A673 (cell line): ENCODE measurements around the gene LRP8. TPM values are rescaled to one million over a fixed set of nuclear protein-coding genes. Genes with fewer than 3 reads are reported as not detected.

Experiments
- BruUV-seq: library from RNA; stranded (reverse); fragments of 400-500 nt; replicated peaks from 2 replicates; lab custom pipeline; 2021; lab: Mats Ljungman, UMichigan
- CTCF ChIA-PET: fragments of 300-600 bp; sonication (Branson Sonifier 250); formaldehyde crosslinking; loops from one replicate; lab custom pipeline; 2022; ENCODE audit warnings: antibody characterized with exemption; lab: Charles Lee
- POLR2A ChIA-PET: fragments of 300-600 bp; sonication (Branson Sonifier 250); formaldehyde crosslinking; loops from one replicate; lab custom pipeline; 2022; ENCODE audit warnings: antibody characterized with exemption; ENCODE audit not compliant: low non-redundant PET; lab: Charles Lee
- DNase-seq: peaks from one replicate; pipeline ENCODE4 v3.0.0-alpha.2; 2015; ENCODE audit warnings: low spot score
- H3K27ac ChIP-seq: fragments of 200-600 bp; sonication (generic); 2 replicates; pipeline ENCODE4 v1.5.1; 2016; ENCODE audit warnings: mixed run types, low read depth, mild to moderate bottlenecking, mixed read lengths, antibody characterized with exemption, low read length; ENCODE audit not compliant: poor library complexity, severe bottlenecking
- H3K27me3 ChIP-seq: fragments of 200-600 bp; sonication (generic); replicated peaks from 2 replicates; pipeline ENCODE4 v1.6.1; 2017; ENCODE audit warnings: mixed run types, low read depth, mild to moderate bottlenecking, mixed read lengths, antibody characterized with exemption, low read length; ENCODE audit not compliant: insufficient read depth, poor library complexity
- H3K36me3 ChIP-seq: fragments of 200-600 bp; sonication (generic); 2 replicates; pipeline ENCODE4 v1.6.1; 2016; ENCODE audit warnings: mixed run types, mild to moderate bottlenecking, mixed read lengths, antibody characterized with exemption, low read length; ENCODE audit not compliant: insufficient read depth, poor library complexity, severe bottlenecking
- H3K4me1 ChIP-seq: fragments of 200-600 bp; sonication (generic); 2 replicates; pipeline ENCODE4 v1.6.1; 2017; ENCODE audit warnings: mixed run types, mild to moderate bottlenecking, mixed read lengths, antibody characterized with exemption, low read length; ENCODE audit not compliant: insufficient read depth, poor library complexity, severe bottlenecking
- H3K4me3 ChIP-seq: fragments of 200-600 bp; sonication (generic); 2 replicates; pipeline ENCODE4 v1.5.1; 2016; ENCODE audit warnings: low read depth, mixed run types, mild to moderate bottlenecking, mixed read lengths, low read length; ENCODE audit not compliant: poor library complexity, severe bottlenecking
- H3K9me3 ChIP-seq: fragments of 200-600 bp; sonication (generic); 2 replicates; pipeline ENCODE4 v1.6.1; 2016; ENCODE audit warnings: mixed run types, low read depth, mild to moderate bottlenecking, mixed read lengths, antibody characterized with exemption, low read length; ENCODE audit not compliant: poor library complexity, severe bottlenecking
- EZH2 ChIP-seq: fragments of 200-600 bp; sonication (generic); IDR thresholded peaks from 2 replicates; pipeline ENCODE4 v1.6.1; 2017; ENCODE audit warnings: borderline replicate concordance, low read depth, mild to moderate bottlenecking, mixed read lengths, antibody characterized with exemption, low read length; ENCODE audit not compliant: poor library complexity, severe bottlenecking
- intact Hi-C: fragments of 100-400 bp; cut with micrococcal nuclease; formaldehyde crosslinking; loops from one replicate; pipeline ENCODE4 v1.10.0; 2022; ENCODE audit not compliant: unreplicated experiment
- total RNA-seq: library from RNA; stranded (reverse); gene quantifications from 2 replicates; pipeline ENCODE4 v1.2.3, GENCODE V29; 2021
- TF ChIP-seq, protein P1 (sequence below): fragments of 300-800, 200-600 bp; sonication (generic); conservative IDR thresholded peaks from 2 replicates; pipeline ENCODE4 v1.5.1; 2017; ENCODE audit warnings: low read depth, mild to moderate bottlenecking, antibody characterized with exemption, low read length, moderate library complexity, mixed read lengths

LRP8 gene
- total RNA-seq, 1 experiment from 2014 or later, result 24.7 TPM

DNA sequence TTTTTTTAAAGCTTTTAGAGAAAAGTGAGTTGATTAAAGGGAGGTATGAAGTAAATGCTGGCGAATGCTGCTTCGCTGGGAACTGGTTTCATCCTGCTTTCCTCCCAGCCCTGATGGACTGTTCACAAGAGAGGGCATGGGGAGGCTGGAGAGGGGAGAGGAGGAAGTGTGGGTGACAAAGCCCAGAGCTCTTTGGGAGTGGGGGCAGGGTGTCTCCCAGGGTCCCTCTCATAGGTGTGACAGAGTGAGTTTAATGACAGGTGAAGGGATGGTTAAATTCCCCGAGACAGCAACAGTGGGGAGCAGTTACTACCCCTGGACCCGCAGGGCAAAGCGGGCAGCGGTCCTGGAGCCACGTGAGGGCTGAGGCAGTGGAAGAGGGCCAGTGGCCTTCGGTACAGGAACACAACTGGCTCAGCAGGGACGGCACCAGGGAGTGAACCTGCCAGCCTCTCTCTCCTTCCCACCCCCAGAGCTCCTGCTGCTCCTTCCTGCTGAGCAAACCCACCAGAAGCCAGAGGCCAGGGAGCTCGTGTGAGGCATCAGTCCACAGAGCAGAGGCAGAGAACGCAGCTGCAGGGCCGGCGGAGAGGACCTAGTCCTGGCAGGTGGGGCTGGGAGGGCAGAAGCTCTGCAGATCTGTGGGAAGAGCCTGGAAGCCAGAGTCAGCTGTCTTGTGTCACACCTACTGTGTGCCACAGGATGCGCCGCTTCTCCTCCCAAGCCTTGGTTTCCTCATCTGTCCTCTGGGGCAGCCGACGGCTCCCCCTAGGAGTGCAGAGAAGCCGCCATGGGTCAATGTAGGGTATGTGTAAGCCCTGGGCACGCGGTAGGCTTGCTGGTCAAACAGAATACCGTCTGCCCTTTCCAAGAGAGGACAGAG is 20.9 kb upstream of the LRP8 start:
- no TSS peak for BruUV-seq
- no peak for DNase-seq
- intact Hi-C loops, result no loop called here
- H3K27me3 ChIP-seq, result no peaks in the 10 kb centered on the region
- no peaks in the 10 kb centered on the region for H3K36me3 ChIP-seq
- ChIA-PET CTCF (no interaction called here), POLR2A (no interaction called here)
- no peaks in the 10 kb centered on the region for H3K4me1 ChIP-seq
- H3K4me3 ChIP-seq, result no peak overlapping the region
- no peak for TF ChIP-seq EZH2
- TF ChIP-seq, protein P1, sequence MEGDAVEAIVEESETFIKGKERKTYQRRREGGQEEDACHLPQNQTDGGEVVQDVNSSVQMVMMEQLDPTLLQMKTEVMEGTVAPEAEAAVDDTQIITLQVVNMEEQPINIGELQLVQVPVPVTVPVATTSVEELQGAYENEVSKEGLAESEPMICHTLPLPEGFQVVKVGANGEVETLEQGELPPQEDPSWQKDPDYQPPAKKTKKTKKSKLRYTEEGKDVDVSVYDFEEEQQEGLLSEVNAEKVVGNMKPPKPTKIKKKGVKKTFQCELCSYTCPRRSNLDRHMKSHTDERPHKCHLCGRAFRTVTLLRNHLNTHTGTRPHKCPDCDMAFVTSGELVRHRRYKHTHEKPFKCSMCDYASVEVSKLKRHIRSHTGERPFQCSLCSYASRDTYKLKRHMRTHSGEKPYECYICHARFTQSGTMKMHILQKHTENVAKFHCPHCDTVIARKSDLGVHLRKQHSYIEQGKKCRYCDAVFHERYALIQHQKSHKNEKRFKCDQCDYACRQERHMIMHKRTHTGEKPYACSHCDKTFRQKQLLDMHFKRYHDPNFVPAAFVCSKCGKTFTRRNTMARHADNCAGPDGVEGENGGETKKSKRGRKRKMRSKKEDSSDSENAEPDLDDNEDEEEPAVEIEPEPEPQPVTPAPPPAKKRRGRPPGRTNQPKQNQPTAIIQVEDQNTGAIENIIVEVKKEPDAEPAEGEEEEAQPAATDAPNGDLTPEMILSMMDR, result no peak
- H3K27ac ChIP-seq, result no peak overlapping the region
- no peaks in the 10 kb centered on the region for H3K9me3 ChIP-seq

DNA sequence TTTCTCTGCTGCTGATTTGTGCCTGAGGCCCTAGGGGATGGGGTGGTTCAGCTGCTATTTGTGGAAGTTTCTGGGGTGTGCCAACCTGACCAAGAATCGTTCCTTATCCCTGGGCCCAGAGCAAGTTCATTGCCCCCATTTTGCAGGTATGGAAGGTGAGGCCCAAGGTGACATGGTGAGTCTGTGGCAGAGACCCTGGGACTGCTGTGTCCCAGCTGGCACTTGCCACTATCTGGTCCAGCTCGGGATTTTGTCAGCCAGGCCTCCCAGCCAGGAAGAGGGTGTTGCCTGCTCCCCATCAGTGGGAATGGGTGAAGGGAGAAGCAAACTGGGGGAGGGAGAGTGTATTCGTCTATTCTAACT is 18.9 kb upstream of the LRP8 start:
- intact Hi-C loops, result no loop called here
- no TSS peak for BruUV-seq

GRCh38 chr1:53345996-53346813 is 18.3 kb upstream of the LRP8 start:
- no peak overlapping the region for H3K4me3 ChIP-seq
- no peaks in the 10 kb centered on the region for H3K27me3 ChIP-seq
- H3K4me1 ChIP-seq, result no peaks in the 10 kb centered on the region
- POLR2A ChIA-PET, result no interaction called here
- no TSS peak for BruUV-seq
- H3K36me3 ChIP-seq, result no peaks in the 10 kb centered on the region
- no peak for DNase-seq
- no peak overlapping the region for H3K27ac ChIP-seq
- intact Hi-C loops, result no loop called here
- TF ChIP-seq, protein P1, result no peak
- TF ChIP-seq EZH2, result no peak
- CTCF ChIA-PET, result no interaction called here
- H3K9me3 ChIP-seq, result no peaks in the 10 kb centered on the region

More for the DNA sequence above, 18.9 kb upstream of the LRP8 start:
- DNase-seq, result no peak
- Histone ChIP-seq H3K9me3 (no peaks in the 10 kb centered on the region), H3K36me3 (no peaks in the 10 kb centered on the region), H3K27ac (no peak overlapping the region), H3K4me3 (no peak overlapping the region), H3K4me1 (no peaks in the 10 kb centered on the region), H3K27me3 (no peaks in the 10 kb centered on the region)
- CTCF ChIA-PET, result no interaction called here
- TF ChIP-seq EZH2, result no peak
- TF ChIP-seq, protein P1, result no peak
- POLR2A ChIA-PET, result no interaction called here
